ENCODE data around the gene COG7.
A peak's percentile ranks its signal among the peaks of the same experiment; 100 is the strongest.

COG7 gene

GRCh38 chr16:23423496-23424049 lies 29.4 kb downstream of the COG7 start (continued):
- TF ChIP-seq INSM2 (tag by site-specific recombination; IDR thresholded peaks at IDR 0.05) (peak; percentile 97), ZNF664 (tag by site-specific recombination; IDR thresholded peaks at IDR 0.05) (0 out of 2 replicates have a peak, but pooled peaks have one; percentile 45), ZXDB (tag by site-specific recombination; IDR thresholded peaks at IDR 0.05) (peak; percentile 84), ZNF704 (tag by site-specific recombination; IDR thresholded peaks at IDR 0.05) (no peak), ZNF394 (tag by site-specific recombination; IDR thresholded peaks at IDR 0.05; ENCODE audit: borderline replicate concordance) (peak; percentile 52; the same call in 1 of the 2 replicates), BCL11A (tag by site-specific recombination; IDR thresholded peaks at IDR 0.05; ENCODE audit: low read depth) (peak; percentile 86), ZFP69B (tag by site-specific recombination; IDR thresholded peaks at IDR 0.05) (peak; percentile 63), ZNF341 (tag by site-specific recombination; IDR thresholded peaks at IDR 0.05; ENCODE audit: low read depth) (peak; percentile 21; the same call in 1 of the 2 replicates), ZNF701 (tag by site-specific recombination; IDR thresholded peaks at IDR 0.05) (no peak), IKZF3 (tag by site-specific recombination; IDR thresholded peaks at IDR 0.05) (0 out of 2 replicates have a peak, but pooled peaks have one; percentile 31), GLI2 (tag by site-specific recombination; IDR thresholded peaks at IDR 0.05; ENCODE audit: borderline replicate concordance, low read depth) (no peak), TSHZ1 (tag by site-specific recombination; IDR thresholded peaks at IDR 0.05; ENCODE audit: borderline replicate concordance) (peak; percentile 89; the same call in 1 of the 2 replicates), ZNF133 (tag by site-specific recombination; IDR thresholded peaks at IDR 0.05) (no peak), ZBTB21 (tag by site-specific recombination; IDR thresholded peaks at IDR 0.05) (0 out of 2 replicates have a peak, but pooled peaks have one; percentile 45), PRDM6 (tag by site-specific recombination; IDR thresholded peaks at IDR 0.05) (peak; percentile 88), SCRT2 (tag by site-specific recombination; IDR thresholded peaks at IDR 0.05) (peak; percentile 90), OVOL3 (tag by site-specific recombination; IDR thresholded peaks at IDR 0.05) (0 out of 2 replicates have a peak, but pooled peaks have one; percentile 45), ZNF280D (tag by site-specific recombination; IDR thresholded peaks at IDR 0.05) (no peak), PRDM2 (tag by site-specific recombination; IDR thresholded peaks at IDR 0.05; ENCODE audit: borderline replicate concordance) (no peak), KLF8 (tag by site-specific recombination; IDR thresholded peaks at IDR 0.05) (peak; percentile 50; the same call in 1 of the 2 replicates), ZBTB8A (tag by site-specific recombination; IDR thresholded peaks at IDR 0.05) (no peak; the same call in 1 of the 2 replicates), SP7 (tag by site-specific recombination; IDR thresholded peaks at IDR 0.05) (peak; percentile 98)
